Measurements from ENCODE around the gene SPECC1. TPM values are rescaled to one million over a fixed set of nuclear protein-coding genes. Genes with fewer than 3 reads are reported as not detected.

SPECC1 gene
- total RNA-seq, 2 experiments from 2014 or later: 9.6 to 10.3 TPM

- H3K4me3 Mint-ChIP-seq: no peak overlapping the region
- no peaks in the 10 kb centered on the region for H3K36me3 Mint-ChIP-seq (ENCODE audit: low read depth)
- no peaks in the 10 kb centered on the region for H3K9me3 Mint-ChIP-seq
- peaks cover 3% of the 10 kb centered on the region for H3K4me1 Mint-ChIP-seq
- DNase-seq: no peak
- ChIA-PET CTCF (no interaction called here), POLR2A (no interaction called here)
- H3K27me3 Mint-ChIP-seq: no peaks in the 10 kb centered on the region
- no peak overlapping the region for H3K27ac Mint-ChIP-seq
Measured at GRCh38 chr17:20200016-20200795, 191.0 kb downstream of the SPECC1 start.

DNA sequence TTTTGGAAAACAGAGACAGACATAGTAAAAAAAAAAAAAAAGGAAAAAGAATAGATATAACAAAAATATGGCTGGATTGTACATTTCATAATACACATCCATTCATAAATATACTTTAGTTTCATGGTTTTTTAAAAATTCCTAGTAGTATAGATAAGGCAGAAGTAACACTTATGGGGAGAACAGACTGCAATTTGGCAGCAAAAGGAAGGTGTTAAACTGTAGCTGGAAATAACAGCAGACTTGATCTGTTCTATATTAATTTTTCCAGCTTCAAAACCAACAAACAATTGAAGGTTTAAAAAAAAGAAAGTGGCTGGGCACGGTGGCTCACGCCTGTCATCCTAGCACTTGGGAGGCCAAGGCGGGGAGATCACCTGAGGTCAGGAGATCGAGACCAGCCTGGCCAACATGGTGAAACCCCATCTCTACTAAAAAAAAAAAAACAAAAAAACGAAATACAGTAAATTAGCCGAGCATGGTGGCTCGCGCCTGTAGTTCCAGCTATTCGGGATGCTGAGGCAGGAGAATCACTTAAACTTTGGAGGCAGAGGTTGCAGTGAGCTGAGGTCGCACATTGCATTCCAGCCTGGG, 191.8 kb downstream of the SPECC1 start:
- ChIA-PET CTCF (no interaction called here), POLR2A (no interaction called here)
- Mint-ChIP-seq H3K4me3 (no peak overlapping the region), H3K9me3 (no peaks in the 10 kb centered on the region), H3K27ac (no peak overlapping the region), H3K4me1 (peaks cover 4% of the 10 kb centered on the region), H3K36me3 (ENCODE audit: low read depth) (no peaks in the 10 kb centered on the region), H3K27me3 (no peaks in the 10 kb centered on the region)
- no peak for DNase-seq

- peaks cover 6% of the 10 kb centered on the region for H3K4me1 Mint-ChIP-seq
- H3K36me3 Mint-ChIP-seq (ENCODE audit: low read depth): no peaks in the 10 kb centered on the region
- H3K27ac Mint-ChIP-seq: no peak overlapping the region
- DNase-seq: no peak
- POLR2A ChIA-PET: no interaction called here
- no peak overlapping the region for H3K4me3 Mint-ChIP-seq
- H3K27me3 Mint-ChIP-seq: no peaks in the 10 kb centered on the region
- H3K9me3 Mint-ChIP-seq: no peaks in the 10 kb centered on the region
- CTCF ChIA-PET: no interaction called here
Measured at GRCh38 chr17:20202141-20202621, 193.0 kb downstream of the SPECC1 start.

- peaks cover 6% of the 10 kb centered on the region for H3K4me1 Mint-ChIP-seq
- H3K4me3 Mint-ChIP-seq: no peak overlapping the region
- POLR2A ChIA-PET: no interaction called here
- DNase-seq: no peak
- H3K9me3 Mint-ChIP-seq: no peaks in the 10 kb centered on the region
- CTCF ChIA-PET: no interaction called here
- H3K27me3 Mint-ChIP-seq: no peaks in the 10 kb centered on the region
- H3K36me3 Mint-ChIP-seq (ENCODE audit: low read depth): no peaks in the 10 kb centered on the region
- no peak overlapping the region for H3K27ac Mint-ChIP-seq
Measured at GRCh38 chr17:20203018-20203417, 193.9 kb downstream of the SPECC1 start.

- ChIA-PET POLR2A (no interaction called here), CTCF (no interaction called here)
- no peaks in the 10 kb centered on the region for H3K9me3 Mint-ChIP-seq
- no peaks in the 10 kb centered on the region for H3K27me3 Mint-ChIP-seq
- no peaks in the 10 kb centered on the region for H3K36me3 Mint-ChIP-seq (ENCODE audit: low read depth)
- no peak for DNase-seq
- no peak overlapping the region for H3K4me3 Mint-ChIP-seq
- no peak overlapping the region for H3K27ac Mint-ChIP-seq
- H3K4me1 Mint-ChIP-seq: peaks cover 6% of the 10 kb centered on the region
Measured at GRCh38 chr17:20203761-20204263, 194.7 kb downstream of the SPECC1 start.

DNA sequence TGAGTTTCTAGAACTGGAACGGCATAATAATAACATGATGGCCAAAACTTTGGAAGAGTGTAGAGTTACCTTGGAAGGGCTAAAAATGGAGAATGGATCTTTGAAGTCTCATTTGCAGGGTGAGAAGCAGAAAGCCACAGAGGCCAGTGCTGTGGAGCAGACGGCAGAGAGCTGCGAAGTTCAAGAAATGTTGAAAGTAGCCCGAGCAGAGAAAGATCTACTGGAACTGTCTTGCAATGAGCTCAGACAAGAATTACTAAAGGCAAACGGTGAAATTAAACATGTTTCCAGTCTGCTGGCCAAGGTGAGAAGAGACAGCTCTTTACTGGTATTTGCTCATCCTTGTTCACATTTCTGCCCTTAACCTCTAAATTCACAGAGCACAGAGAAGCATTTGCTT, 196.4 kb downstream of the SPECC1 start:
- Mint-ChIP-seq H3K36me3 (ENCODE audit: low read depth) (no peaks in the 10 kb centered on the region), H3K4me3 (no peak overlapping the region), H3K27me3 (no peaks in the 10 kb centered on the region), H3K4me1 (peaks cover 6% of the 10 kb centered on the region), H3K9me3 (no peaks in the 10 kb centered on the region), H3K27ac (no peak overlapping the region)
- ChIA-PET POLR2A (no interaction called here), CTCF (no interaction called here)
- no peak for DNase-seq

DNA sequence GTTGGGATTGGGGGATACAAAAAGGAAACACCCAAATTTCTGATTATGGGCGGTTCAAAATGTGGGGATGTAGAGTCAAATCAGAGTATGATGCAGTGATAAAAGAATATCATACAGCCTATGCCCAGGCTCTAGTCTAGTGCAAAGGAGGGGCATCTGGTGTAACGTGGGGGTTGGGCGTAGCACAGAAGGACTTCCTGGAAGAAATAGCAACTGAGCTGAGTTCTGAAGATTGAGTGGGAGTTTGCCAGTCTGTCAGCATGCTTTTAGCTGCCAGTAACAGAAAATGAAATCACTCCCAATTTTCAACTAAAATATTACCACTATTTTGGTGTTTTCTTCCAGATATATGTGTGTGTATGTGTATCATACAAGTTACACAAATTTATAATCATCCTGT, 196.9 kb downstream of the SPECC1 start:
- Mint-ChIP-seq H3K36me3 (ENCODE audit: low read depth) (no peaks in the 10 kb centered on the region), H3K27me3 (no peaks in the 10 kb centered on the region), H3K9me3 (no peaks in the 10 kb centered on the region), H3K27ac (no peak overlapping the region), H3K4me1 (peaks cover 6% of the 10 kb centered on the region), H3K4me3 (no peak overlapping the region)
- CTCF ChIA-PET: no interaction called here
- POLR2A ChIA-PET: no interaction called here
- no peak for DNase-seq

DNA sequence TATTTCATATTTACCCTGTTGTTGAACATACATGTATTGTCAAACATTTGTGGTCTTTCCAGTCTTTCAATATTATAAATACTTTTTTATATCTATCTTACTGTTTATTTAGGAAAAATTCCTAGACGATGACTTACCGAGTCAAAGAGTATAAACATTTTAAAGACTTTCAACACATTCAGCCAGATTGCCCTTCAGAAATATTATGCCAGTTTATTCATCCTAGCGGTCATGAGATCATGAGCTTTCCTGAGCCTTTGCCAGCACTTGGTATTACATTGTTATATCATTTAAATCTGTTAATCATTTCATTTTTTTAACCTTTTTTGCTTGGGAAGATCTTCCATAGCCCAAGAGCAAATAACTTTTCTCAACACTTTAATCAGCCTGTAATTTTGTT, 197.4 kb downstream of the SPECC1 start:
- Mint-ChIP-seq H3K9me3 (no peaks in the 10 kb centered on the region), H3K36me3 (ENCODE audit: low read depth) (no peaks in the 10 kb centered on the region), H3K4me3 (no peak overlapping the region), H3K4me1 (peaks cover 6% of the 10 kb centered on the region), H3K27ac (no peak overlapping the region), H3K27me3 (no peaks in the 10 kb centered on the region)
- ChIA-PET POLR2A (no interaction called here), CTCF (no interaction called here)
- no peak for DNase-seq

GRCh38 chr17:20207262-20207985, 198.3 kb downstream of the SPECC1 start:
- Mint-ChIP-seq H3K9me3 (no peaks in the 10 kb centered on the region), H3K4me3 (no peak overlapping the region), H3K36me3 (ENCODE audit: low read depth) (no peaks in the 10 kb centered on the region), H3K27ac (no peak overlapping the region), H3K27me3 (no peaks in the 10 kb centered on the region), H3K4me1 (peaks cover 6% of the 10 kb centered on the region)
- DNase-seq: no peak
- POLR2A ChIA-PET: no interaction called here
- CTCF ChIA-PET: interaction anchor here (0.6 kb wide), 1 partner anchor 197 kb away, joined by 3 read pairs; no protein-coding TSS in a partner anchor

- no peaks in the 10 kb centered on the region for H3K9me3 Mint-ChIP-seq
- H3K27me3 Mint-ChIP-seq: no peaks in the 10 kb centered on the region
- H3K4me3 Mint-ChIP-seq: no peak overlapping the region
- no peaks in the 10 kb centered on the region for H3K36me3 Mint-ChIP-seq (ENCODE audit: low read depth)
- ChIA-PET CTCF (no interaction called here), POLR2A (no interaction called here)
- no peak overlapping the region for H3K27ac Mint-ChIP-seq
- peaks cover 6% of the 10 kb centered on the region for H3K4me1 Mint-ChIP-seq
- DNase-seq: no peak
Measured at GRCh38 chr17:20208717-20209116, 199.6 kb downstream of the SPECC1 start.

- Mint-ChIP-seq H3K27me3 (no peaks in the 10 kb centered on the region), H3K4me1 (peaks cover 3% of the 10 kb centered on the region), H3K4me3 (no peak overlapping the region), H3K9me3 (no peaks in the 10 kb centered on the region), H3K36me3 (ENCODE audit: low read depth) (no peaks in the 10 kb centered on the region), H3K27ac (no peak overlapping the region)
- ChIA-PET CTCF (no interaction called here), POLR2A (interaction anchor here (1.2 kb wide), 1 partner anchor 37 kb away, joined by 5 read pairs; no protein-coding TSS in a partner anchor)
- DNase-seq: no peak
Measured at GRCh38 chr17:20210180-20210579, 201.0 kb downstream of the SPECC1 start.

DNA sequence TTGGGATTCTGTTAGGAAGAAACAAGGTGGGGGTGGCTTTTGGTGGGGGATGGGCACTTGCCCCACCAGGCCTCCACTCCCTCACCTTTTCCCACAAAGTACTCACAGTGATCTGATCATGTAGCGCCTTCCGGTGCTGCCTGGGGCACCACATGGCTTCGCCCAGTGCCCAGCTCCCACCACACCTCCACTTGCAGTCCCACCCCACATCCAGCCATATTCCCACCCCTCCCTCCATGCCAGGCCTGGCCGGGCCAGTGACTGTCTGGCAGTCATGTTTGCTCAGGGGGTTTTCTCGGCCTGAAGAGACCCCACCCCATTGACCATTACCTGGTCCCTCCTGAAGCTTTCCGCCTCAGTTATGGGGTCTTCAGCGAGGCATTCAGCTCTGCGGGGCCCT, 201.5 kb downstream of the SPECC1 start:
- H3K36me3 Mint-ChIP-seq (ENCODE audit: low read depth): no peaks in the 10 kb centered on the region
- H3K4me3 Mint-ChIP-seq: no peak overlapping the region
- no peaks in the 10 kb centered on the region for H3K9me3 Mint-ChIP-seq
- H3K4me1 Mint-ChIP-seq: peaks cover 3% of the 10 kb centered on the region
- H3K27me3 Mint-ChIP-seq: no peaks in the 10 kb centered on the region
- no peak overlapping the region for H3K27ac Mint-ChIP-seq
- DNase-seq: no peak
- ChIA-PET CTCF (no interaction called here), POLR2A (interaction anchor here (1.2 kb wide), 1 partner anchor 37 kb away, joined by 5 read pairs; no protein-coding TSS in a partner anchor)

DNA sequence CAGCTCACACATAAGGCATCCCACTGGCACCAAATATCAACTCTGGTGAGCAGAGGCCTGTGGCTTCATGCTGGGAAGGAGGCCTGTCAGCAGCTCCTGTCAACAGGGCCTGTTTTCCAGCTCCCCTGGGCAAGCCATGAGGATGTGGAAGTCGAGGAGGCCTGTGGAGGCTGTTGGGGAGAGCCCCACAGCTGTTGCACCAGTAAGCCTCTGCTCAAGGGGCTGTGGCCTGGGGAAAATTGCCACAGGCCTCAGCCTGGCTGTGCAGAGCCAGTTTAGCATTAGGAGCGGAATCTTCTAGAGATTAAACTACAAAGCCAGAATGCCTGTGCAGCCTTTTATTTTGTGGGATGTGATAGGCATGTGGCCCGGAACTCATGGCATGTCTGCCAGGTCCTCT, 202.1 kb downstream of the SPECC1 start:
- no peaks in the 10 kb centered on the region for H3K27me3 Mint-ChIP-seq
- no peak overlapping the region for H3K27ac Mint-ChIP-seq
- ChIA-PET POLR2A (interaction anchor here (1.2 kb wide), 1 partner anchor 36 kb away, joined by 5 read pairs; no protein-coding TSS in a partner anchor), CTCF (no interaction called here)
- no peaks in the 10 kb centered on the region for H3K36me3 Mint-ChIP-seq (ENCODE audit: low read depth)
- H3K9me3 Mint-ChIP-seq: no peaks in the 10 kb centered on the region
- H3K4me3 Mint-ChIP-seq: no peak overlapping the region
- no peak for DNase-seq
- no peaks in the 10 kb centered on the region for H3K4me1 Mint-ChIP-seq

All from activated CD4-positive, alpha-beta memory T cell treated with anti-CD3 and anti-CD28 coated beads, Interleukin-2, amount 10 ng/mL, durations not matched to agents 7 days and 5 days (primary cell).